Ramos (cell line): ENCODE results near the gene TMEM203.

Experiments used
- in situ Hi-C: fragments of 300-500 bp; cut with MboI; formaldehyde crosslinking; loops from one replicate; pipeline ENCODE4 v1.14.3; 2022; ENCODE audit warnings: low sequenced_read_pairs; ENCODE audit not compliant: unreplicated experiment

The TMEM203 gene

GRCh38 chr9:137242269-137243203 lies 37.1 kb upstream of the TMEM203 start:
- in situ Hi-C loops = loop anchor here (25.0 kb wide), 1 partner anchor 455 kb away; the partner anchor contains the start of genes CCDC183 and TMEM141

GRCh38 chr9:137241490-137242268 lies 36.2 kb upstream of the TMEM203 start:
- in situ Hi-C loops = loop anchor here (25.0 kb wide), 1 partner anchor 454 kb away; the partner anchor contains the start of genes CCDC183 and TMEM141

GRCh38 chr9:137240841-137241489 lies 35.5 kb upstream of the TMEM203 start, which contains the start of gene TUBB4B:
TUBB4B (plus strand) TSS chr9:137241287; CDS start chr9:137241361, 74 bp downstream.
- in situ Hi-C loops = loop anchor here (25.0 kb wide), 1 partner anchor 454 kb away; the partner anchor contains the start of genes CCDC183 and TMEM141

- in situ Hi-C loops = loop anchor here (25.0 kb wide), 1 partner anchor 453 kb away; the partner anchor contains the start of genes CCDC183 and TMEM141
Measured at GRCh38 chr9:137240318-137240840, 34.9 kb upstream of the TMEM203 start.

GRCh38 chr9:137239541-137240200 lies 34.2 kb upstream of the TMEM203 start:
- in situ Hi-C loops = loop anchor here (25.0 kb wide), 1 partner anchor 452 kb away; the partner anchor contains the start of genes CCDC183 and TMEM141

GRCh38 chr9:137237759-137238726 lies 32.6 kb upstream of the TMEM203 start:
- in situ Hi-C loops = loop anchor here (25.0 kb wide), 1 partner anchor 451 kb away; the partner anchor contains the start of genes CCDC183 and TMEM141

- in situ Hi-C loops = loop anchor here (25.0 kb wide), 1 partner anchor 450 kb away; the partner anchor contains the start of genes CCDC183 and TMEM141
Measured at GRCh38 chr9:137236936-137237421, 31.5 kb upstream of the TMEM203 start.

GRCh38 chr9:137236238-137236935 lies 30.9 kb upstream of the TMEM203 start:
- in situ Hi-C loops = loop anchor here (25.0 kb wide), 1 partner anchor 449 kb away; the partner anchor contains the start of genes CCDC183 and TMEM141

GRCh38 chr9:137235424-137236237 lies 30.2 kb upstream of the TMEM203 start:
- in situ Hi-C loops = loop anchor here (25.0 kb wide), 1 partner anchor 448 kb away; the partner anchor contains the start of genes CCDC183 and TMEM141

- in situ Hi-C loops = loop anchor here (25.0 kb wide), 1 partner anchor 448 kb away; the partner anchor contains the start of genes CCDC183 and TMEM141
Measured at GRCh38 chr9:137234758-137235423, 29.4 kb upstream of the TMEM203 start.

GRCh38 chr9:137234055-137234697 lies 28.7 kb upstream of the TMEM203 start:
- in situ Hi-C loops = loop anchor here (25.0 kb wide), 1 partner anchor 447 kb away; the partner anchor contains the start of genes CCDC183 and TMEM141

GRCh38 chr9:137233143-137233980 lies 27.9 kb upstream of the TMEM203 start:
- in situ Hi-C loops = loop anchor here (25.0 kb wide), 1 partner anchor 446 kb away; the partner anchor contains the start of genes CCDC183 and TMEM141

GRCh38 chr9:137232510-137232909 lies 27.1 kb upstream of the TMEM203 start:
- in situ Hi-C loops = loop anchor here (25.0 kb wide), 1 partner anchor 445 kb away; the partner anchor contains the start of genes CCDC183 and TMEM141

- in situ Hi-C loops = loop anchor here (25.0 kb wide), 1 partner anchor 445 kb away; the partner anchor contains the start of genes CCDC183 and TMEM141
Measured at GRCh38 chr9:137232101-137232500, 26.7 kb upstream of the TMEM203 start.
